Measurements from ENCODE around the gene RGS6.
"Not testable (repeated sequence)": the region's sequence is repeated elsewhere in the genome, so short reads cannot be mapped to it uniquely, and the experiment has no call there.

The RGS6 gene

GRCh38 chr14:71932229-71932981 lies at the start of gene RGS6:
RGS6 (plus strand) TSS chr14:71932429.
- DNase-seq = peak; percentile 74

- DNase-seq = no peak
Measured at GRCh38 chr14:71883094-71883493, 49.1 kb upstream of the RGS6 start.

GRCh38 chr14:71885301-71885700 lies 46.9 kb upstream of the RGS6 start:
- DNase-seq = no peak

GRCh38 chr14:71887802-71888201 lies 44.4 kb upstream of the RGS6 start:
- DNase-seq = not testable (repeated sequence)

GRCh38 chr14:71890541-71890940 lies 41.7 kb upstream of the RGS6 start:
- no peak for DNase-seq

- no peak for DNase-seq
Measured at GRCh38 chr14:71891185-71891584, 41.0 kb upstream of the RGS6 start.

- no peak for DNase-seq
Measured at GRCh38 chr14:71891970-71892369, 40.3 kb upstream of the RGS6 start.

GRCh38 chr14:71905031-71905430 lies 27.2 kb upstream of the RGS6 start:
- no peak for DNase-seq

- no peak for DNase-seq
Measured at GRCh38 chr14:71905860-71906259, 26.4 kb upstream of the RGS6 start.

GRCh38 chr14:71907793-71908515 lies 24.3 kb upstream of the RGS6 start:
- DNase-seq = no peak

- DNase-seq = no peak
Measured at GRCh38 chr14:71911669-71912068, 20.6 kb upstream of the RGS6 start.

- DNase-seq = no peak
Measured at GRCh38 chr14:71913342-71913741, 18.9 kb upstream of the RGS6 start.

GRCh38 chr14:71918955-71919354 lies 13.3 kb upstream of the RGS6 start:
- peak; percentile 64 for DNase-seq

GRCh38 chr14:71923513-71923912 lies 8.7 kb upstream of the RGS6 start:
- DNase-seq = no peak

GRCh38 chr14:71931492-71932228 lies 569 bp upstream of the RGS6 start:
- DNase-seq = no peak

GRCh38 chr14:71933001-71933587 lies 865 bp downstream of the RGS6 start:
- peak; percentile 17 for DNase-seq

GRCh38 chr14:71938273-71938672 lies 6.0 kb downstream of the RGS6 start:
- DNase-seq = not testable (repeated sequence)

- DNase-seq = not testable (repeated sequence)
Measured at GRCh38 chr14:71939344-71939743, 7.1 kb downstream of the RGS6 start.

GRCh38 chr14:71940500-71940899 lies 8.3 kb downstream of the RGS6 start:
- not testable (repeated sequence) for DNase-seq

GRCh38 chr14:71941616-71942015 lies 9.4 kb downstream of the RGS6 start:
- not testable (repeated sequence) for DNase-seq

GRCh38 chr14:71942904-71943694 lies 10.9 kb downstream of the RGS6 start:
- DNase-seq = no peak

GRCh38 chr14:71943695-71944018 lies 11.4 kb downstream of the RGS6 start:
- DNase-seq = no peak
